ENCODE results near the gene GRAMD1A.
"Not testable (repeated sequence)": the region's sequence is repeated elsewhere in the genome, so short reads cannot be mapped to it uniquely, and the experiment has no call there.

GRAMD1A gene

DNA sequence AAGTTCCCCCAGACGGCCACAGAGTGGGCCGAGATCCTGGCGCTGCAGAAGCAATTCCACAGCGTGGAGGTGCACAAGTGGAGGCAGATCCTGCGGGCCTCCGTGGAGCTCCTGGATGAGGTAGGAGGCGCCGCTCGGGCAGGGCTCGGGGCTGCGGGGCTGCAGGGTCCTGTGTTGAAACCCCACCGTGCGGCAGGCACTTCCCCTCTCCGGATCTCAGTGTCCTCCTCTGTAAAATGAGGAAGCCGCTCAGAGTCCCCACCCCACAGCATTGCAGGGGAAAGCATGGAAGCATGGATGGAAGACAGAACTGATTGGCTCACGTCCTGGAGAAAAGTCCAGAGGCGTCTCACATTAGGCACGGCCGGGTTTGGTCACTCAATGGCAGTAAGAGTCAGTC lies 23.3 kb downstream of the GRAMD1A start:
- Histone ChIP-seq H3K27me3 (peaks cover 0 to 4% (median 0%) of the 10 kb centered on the region in 11 experiments; a peak in 5 of 22 replicates), H3K4me2 (peak overlapping the region in 2 of 11 experiments; percentile 33 to 36; a peak in 3 of 22 replicates), H3K4me3 (no peak overlapping the region), H3K9me3 (replicated peaks in 1 of 11) (no peaks in the 10 kb centered on the region), H3K4me1 (peaks cover 0 to 30% (median 5%) of the 10 kb centered on the region in 10 experiments; a peak in 12 of 20 replicates), H3K36me3 (peaks cover 95 to 100% (median 99%) of the 10 kb centered on the region in 11 experiments), H3K27ac (no peak overlapping the region), H4K20me1 (peaks cover 0 to 93% (median 31%) of the 10 kb centered on the region in 11 experiments; a peak in 16 of 22 replicates), H3K9ac (no peak overlapping the region)
- no peak for TF ChIP-seq Cebpa-rat (IDR thresholded peaks at IDR 0.05)

DNA sequence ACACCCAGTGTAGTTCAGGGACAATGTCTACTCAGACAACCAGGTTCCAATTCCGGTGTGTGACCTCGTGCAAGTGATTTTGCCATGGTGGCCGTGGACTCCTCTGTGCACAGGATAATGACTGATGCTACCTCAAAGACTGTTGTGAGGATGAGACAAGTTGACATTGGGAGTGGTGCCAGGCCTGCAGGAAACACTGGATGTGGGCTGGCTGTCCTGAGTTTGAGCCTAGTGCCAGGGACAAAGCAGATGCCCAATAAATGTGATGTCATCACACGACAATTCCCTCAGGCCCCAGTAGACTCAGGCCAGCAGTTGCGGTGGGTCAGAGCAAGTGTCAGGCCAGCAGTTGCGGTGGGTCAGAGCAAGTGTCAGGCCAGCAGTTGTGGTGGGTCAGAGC lies 24.0 kb downstream of the GRAMD1A start:
- Histone ChIP-seq H3K4me2 (no peak overlapping the region), H3K9me3 (replicated peaks in 1 of 11) (no peaks in the 10 kb centered on the region), H3K27me3 (peaks cover 0 to 11% (median 5%) of the 10 kb centered on the region in 11 experiments; a peak in 14 of 22 replicates), H3K27ac (no peak overlapping the region), H3K36me3 (peaks cover 88 to 96% (median 94%) of the 10 kb centered on the region in 11 experiments), H4K20me1 (peaks cover 0 to 90% (median 34%) of the 10 kb centered on the region in 11 experiments; a peak in 16 of 22 replicates), H3K4me3 (no peak overlapping the region), H3K9ac (no peak overlapping the region), H3K4me1 (peaks cover 0 to 24% (median under 1%) of the 10 kb centered on the region in 10 experiments; a peak in 8 of 20 replicates)
- TF ChIP-seq Cebpa-rat (IDR thresholded peaks at IDR 0.05): no peak

DNA sequence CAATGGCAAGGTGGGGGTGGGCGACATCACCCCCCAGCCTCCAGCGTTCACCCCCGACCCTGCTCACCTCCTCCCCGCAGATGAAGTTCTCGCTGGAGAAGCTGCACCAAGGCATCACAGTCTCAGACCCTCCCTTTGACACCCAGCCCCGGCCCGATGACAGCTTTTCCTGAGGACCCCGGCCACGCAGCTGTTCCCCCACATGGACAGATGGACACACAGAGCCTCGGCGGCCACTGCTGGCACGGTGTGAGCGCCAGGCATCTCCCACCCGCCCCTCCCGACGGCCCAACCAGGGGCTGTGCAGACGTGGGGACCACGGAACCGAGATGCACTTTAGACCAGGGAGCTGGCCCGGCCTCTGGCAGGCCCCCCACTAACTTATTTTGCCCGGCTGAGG lies 25.8 kb downstream of the GRAMD1A start:
- H3K9ac ChIP-seq: no peak overlapping the region
- H4K20me1 ChIP-seq: peaks cover 0 to 83% (median 30%) of the 10 kb centered on the region in 11 experiments; a peak in 16 of 22 replicates

GRCh38 chr19:35026418-35026817 lies 26.3 kb downstream of the GRAMD1A start:
- Histone ChIP-seq H3K36me3 (peaks cover 65 to 73% (median 70%) of the 10 kb centered on the region in 11 experiments), H3K27ac (no peak overlapping the region)

More for the DNA sequence above, 25.8 kb downstream of the GRAMD1A start:
- TF ChIP-seq Cebpa-rat (IDR thresholded peaks at IDR 0.05): no peak
- Histone ChIP-seq H3K27me3 (peaks cover 0 to 29% (median 24%) of the 10 kb centered on the region in 11 experiments; a peak in 17 of 22 replicates), H3K4me2 (no peak overlapping the region), H3K9me3 (replicated peaks in 1 of 11) (no peaks in the 10 kb centered on the region), H3K36me3 (peaks cover 69 to 78% (median 75%) of the 10 kb centered on the region in 11 experiments), H3K4me1 (peaks cover 5 to 32% (median 9%) of the 10 kb centered on the region in 10 experiments; a peak in 18 of 20 replicates), H3K4me3 (no peak overlapping the region), H3K27ac (no peak overlapping the region)

DNA sequence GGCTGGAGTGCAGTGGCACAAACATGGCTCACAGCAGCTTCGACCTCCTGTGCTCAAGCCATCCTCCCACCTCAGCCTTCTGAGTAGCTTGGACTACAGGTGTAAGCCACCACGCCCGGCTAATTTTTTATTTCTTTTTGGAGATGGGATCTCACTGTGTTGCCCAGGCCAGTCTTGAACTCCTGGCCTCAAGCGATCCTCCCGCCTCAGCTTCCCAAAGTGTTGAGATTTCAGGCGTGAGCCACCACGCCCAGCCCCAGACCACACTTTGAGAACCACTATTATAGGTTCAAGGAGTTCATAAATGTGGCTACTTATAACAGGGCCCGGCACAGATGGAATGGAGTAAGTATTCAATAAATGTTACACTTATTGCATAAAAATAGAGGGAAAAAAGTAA lies 26.9 kb downstream of the GRAMD1A start:
- H3K9me3 ChIP-seq (replicated peaks in 1 of 11): no peaks in the 10 kb centered on the region
- H3K4me3 ChIP-seq: no peak overlapping the region
- H3K4me2 ChIP-seq: no peak overlapping the region
- TF ChIP-seq Cebpa-rat (IDR thresholded peaks at IDR 0.05): no peak
- H4K20me1 ChIP-seq: peaks cover 0 to 73% (median 30%) of the 10 kb centered on the region in 11 experiments; a peak in 16 of 22 replicates
- peaks cover 59 to 67% (median 64%) of the 10 kb centered on the region in 11 experiments for H3K36me3 ChIP-seq
- H3K9ac ChIP-seq: no peak overlapping the region
- peaks cover 6 to 37% (median 17%) of the 10 kb centered on the region in 10 experiments; a peak in 18 of 20 replicates for H3K4me1 ChIP-seq
- H3K27me3 ChIP-seq: peaks cover 0 to 40% (median 34%) of the 10 kb centered on the region in 11 experiments; a peak in 18 of 22 replicates
- H3K27ac ChIP-seq: no peak overlapping the region

More at GRCh38 chr19:35026418-35026817, 26.3 kb downstream of the GRAMD1A start:
- peaks cover 0 to 34% (median 28%) of the 10 kb centered on the region in 11 experiments; a peak in 18 of 22 replicates for H3K27me3 ChIP-seq
- H4K20me1 ChIP-seq: peaks cover 0 to 79% (median 30%) of the 10 kb centered on the region in 11 experiments; a peak in 16 of 22 replicates
- H3K4me3 ChIP-seq: no peak overlapping the region
- no peak overlapping the region for H3K4me2 ChIP-seq
- TF ChIP-seq Cebpa-rat (IDR thresholded peaks at IDR 0.05): no peak
- no peak overlapping the region for H3K9ac ChIP-seq
- no peaks in the 10 kb centered on the region for H3K9me3 ChIP-seq (replicated peaks in 1 of 11)
- peaks cover 6 to 34% (median 13%) of the 10 kb centered on the region in 10 experiments; a peak in 18 of 20 replicates for H3K4me1 ChIP-seq

DNA sequence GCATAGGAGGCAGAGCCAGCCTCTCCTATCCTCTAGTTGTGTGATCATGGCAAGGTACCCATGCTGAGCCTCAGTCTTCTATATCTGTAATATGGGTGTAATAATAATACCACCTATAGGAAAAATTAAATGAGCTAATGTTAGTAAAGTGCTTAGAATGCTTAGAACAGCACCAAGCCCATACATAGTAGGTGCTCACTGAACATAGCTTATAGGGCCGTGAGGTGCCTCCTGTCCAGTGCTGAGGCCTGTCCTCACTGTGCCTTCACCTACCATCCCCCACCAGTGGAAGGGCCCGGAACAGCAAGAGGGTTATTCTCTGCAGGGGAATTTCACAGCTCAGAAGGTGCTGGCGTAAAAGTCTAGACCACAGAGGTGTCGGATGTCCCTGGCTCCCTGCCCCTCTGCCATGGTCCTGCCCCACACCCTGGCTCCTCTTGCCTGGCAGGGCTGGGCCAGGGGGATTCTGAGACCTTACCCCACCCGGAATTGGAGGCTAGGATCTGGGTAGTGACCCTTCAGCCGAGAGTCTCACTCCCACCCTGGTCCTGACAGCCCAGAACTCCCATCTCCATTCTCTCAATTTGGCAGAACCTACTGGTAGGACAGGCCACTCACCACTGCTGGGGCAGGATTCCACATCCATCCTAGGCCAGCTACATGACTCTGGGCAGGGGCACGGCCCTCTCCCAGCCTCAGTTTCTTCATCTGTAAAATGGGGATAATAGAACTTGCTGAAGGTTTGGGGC lies 27.9 kb downstream of the GRAMD1A start:
- no peak for TF ChIP-seq Cebpa-rat (IDR thresholded peaks at IDR 0.05)

DNA sequence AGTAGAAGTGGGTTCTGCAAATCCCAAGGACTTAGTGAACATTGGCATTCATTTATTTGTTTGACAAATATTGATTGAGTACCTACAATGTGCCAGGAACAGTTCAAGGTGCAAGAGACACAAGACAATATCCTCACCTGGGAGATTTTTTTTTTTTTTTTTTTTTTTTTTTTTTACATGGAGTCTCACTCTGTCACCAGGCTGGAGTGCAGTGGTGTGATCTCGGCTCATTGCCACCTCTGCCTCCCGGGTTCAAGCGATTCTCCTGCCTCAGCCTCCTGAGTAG lies 28.4 kb downstream of the GRAMD1A start:
- peaks cover 0 to 61% (median 28%) of the 10 kb centered on the region in 11 experiments; a peak in 17 of 22 replicates for H4K20me1 ChIP-seq
- peaks cover 14 to 39% (median 30%) of the 10 kb centered on the region in 10 experiments for H3K4me1 ChIP-seq
- peaks cover 0 to 52% (median 42%) of the 10 kb centered on the region in 11 experiments; a peak in 18 of 22 replicates for H3K27me3 ChIP-seq
- H3K9me3 ChIP-seq (replicated peaks in 1 of 11); H3K4me2 ChIP-seq; H3K9ac ChIP-seq; H3K27ac ChIP-seq; H3K4me3 ChIP-seq: not testable (repeated sequence)
- peaks cover 49 to 58% (median 51%) of the 10 kb centered on the region in 11 experiments for H3K36me3 ChIP-seq

More for the DNA sequence above, 27.9 kb downstream of the GRAMD1A start:
- Histone ChIP-seq H3K4me3 (no peak overlapping the region), H3K27me3 (peaks cover 0 to 50% (median 42%) of the 10 kb centered on the region in 11 experiments; a peak in 18 of 22 replicates), H3K36me3 (peaks cover 51 to 58% (median 55%) of the 10 kb centered on the region in 11 experiments), H3K4me1 (peaks cover 9 to 39% (median 24%) of the 10 kb centered on the region in 10 experiments), H3K9ac (no peak overlapping the region), H4K20me1 (peaks cover 0 to 66% (median 30%) of the 10 kb centered on the region in 11 experiments; a peak in 17 of 22 replicates), H3K27ac (no peak overlapping the region), H3K9me3 (replicated peaks in 1 of 11) (no peaks in the 10 kb centered on the region), H3K4me2 (no peak overlapping the region)

GRCh38 chr19:35029275-35029736 lies 29.2 kb downstream of the GRAMD1A start:
- peak overlapping the region in 1 of 10 experiments; percentile 82; a peak in 1 of 20 replicates for H3K4me3 ChIP-seq
- H3K4me2 ChIP-seq: peak overlapping the region; percentile 93 to 99 (median 95); a peak in 20 of 22 replicates
- peaks cover 0 to 52% (median 42%) of the 10 kb centered on the region in 11 experiments; a peak in 18 of 22 replicates for H3K27me3 ChIP-seq

More at GRCh38 chr19:35029275-35029736, 29.2 kb downstream of the GRAMD1A start:
- H3K9me3 ChIP-seq (replicated peaks in 1 of 11); H3K9ac ChIP-seq; H3K27ac ChIP-seq: not testable (repeated sequence)
- Histone ChIP-seq H3K36me3 (peaks cover 41 to 58% (median 45%) of the 10 kb centered on the region in 11 experiments), H3K4me1 (peaks cover 22 to 44% (median 37%) of the 10 kb centered on the region in 10 experiments), H4K20me1 (peaks cover 0 to 54% (median 21%) of the 10 kb centered on the region in 11 experiments; a peak in 15 of 22 replicates)

All from BLaER1 treated with 17β-estradiol and CSF1 and Interleukin-3, amounts not matched to agents 10 nM and 100 nM (cell line).